ENCODE measurements around the gene MYL12A.

DNA sequence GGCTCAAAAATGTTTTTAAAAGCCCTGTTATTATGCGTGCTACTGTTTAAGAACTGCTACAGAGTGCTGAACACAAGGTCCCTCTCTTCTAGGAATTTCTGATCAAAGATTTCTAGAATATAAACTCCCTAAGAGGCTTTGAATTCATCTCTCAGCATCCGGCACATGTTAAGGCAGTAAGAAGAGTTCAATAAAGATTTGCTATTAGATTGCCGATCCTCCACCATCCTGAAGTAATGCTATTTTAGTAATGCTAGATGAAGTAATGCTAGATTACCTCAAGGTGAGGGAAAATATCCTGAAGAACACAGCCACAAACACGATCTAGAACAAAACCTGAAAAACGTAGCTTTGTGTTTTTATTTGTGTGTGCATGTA, 13.4 kb downstream of the MYL12A start:
- TF ChIP-seq, protein P1, sequence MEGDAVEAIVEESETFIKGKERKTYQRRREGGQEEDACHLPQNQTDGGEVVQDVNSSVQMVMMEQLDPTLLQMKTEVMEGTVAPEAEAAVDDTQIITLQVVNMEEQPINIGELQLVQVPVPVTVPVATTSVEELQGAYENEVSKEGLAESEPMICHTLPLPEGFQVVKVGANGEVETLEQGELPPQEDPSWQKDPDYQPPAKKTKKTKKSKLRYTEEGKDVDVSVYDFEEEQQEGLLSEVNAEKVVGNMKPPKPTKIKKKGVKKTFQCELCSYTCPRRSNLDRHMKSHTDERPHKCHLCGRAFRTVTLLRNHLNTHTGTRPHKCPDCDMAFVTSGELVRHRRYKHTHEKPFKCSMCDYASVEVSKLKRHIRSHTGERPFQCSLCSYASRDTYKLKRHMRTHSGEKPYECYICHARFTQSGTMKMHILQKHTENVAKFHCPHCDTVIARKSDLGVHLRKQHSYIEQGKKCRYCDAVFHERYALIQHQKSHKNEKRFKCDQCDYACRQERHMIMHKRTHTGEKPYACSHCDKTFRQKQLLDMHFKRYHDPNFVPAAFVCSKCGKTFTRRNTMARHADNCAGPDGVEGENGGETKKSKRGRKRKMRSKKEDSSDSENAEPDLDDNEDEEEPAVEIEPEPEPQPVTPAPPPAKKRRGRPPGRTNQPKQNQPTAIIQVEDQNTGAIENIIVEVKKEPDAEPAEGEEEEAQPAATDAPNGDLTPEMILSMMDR (IDR thresholded peaks at IDR 0.05): no peak
- TF ChIP-seq POLR2A (IDR thresholded peaks at IDR 0.05): no peak
